ENCODE data around the gene SCFD2.

GRCh38 chr4:53010318-53010717, 355.5 kb downstream of the SCFD2 start:
- TF ChIP-seq CTCF (IDR thresholded peaks at IDR 0.05) (no peak), EP300 (IDR thresholded peaks at IDR 0.05) (peak; percentile 63)

Measured in ovary (tissue), 3 donors.